ENCODE measurements around the gene SIRPA. TPM values are rescaled to one million over a fixed set of nuclear protein-coding genes. Genes with fewer than 3 reads are reported as not detected.

Gene SIRPA
- total and polyA plus RNA-seq, 2 experiments from 2014 or later, result 93.3 to 101 TPM

DNA sequence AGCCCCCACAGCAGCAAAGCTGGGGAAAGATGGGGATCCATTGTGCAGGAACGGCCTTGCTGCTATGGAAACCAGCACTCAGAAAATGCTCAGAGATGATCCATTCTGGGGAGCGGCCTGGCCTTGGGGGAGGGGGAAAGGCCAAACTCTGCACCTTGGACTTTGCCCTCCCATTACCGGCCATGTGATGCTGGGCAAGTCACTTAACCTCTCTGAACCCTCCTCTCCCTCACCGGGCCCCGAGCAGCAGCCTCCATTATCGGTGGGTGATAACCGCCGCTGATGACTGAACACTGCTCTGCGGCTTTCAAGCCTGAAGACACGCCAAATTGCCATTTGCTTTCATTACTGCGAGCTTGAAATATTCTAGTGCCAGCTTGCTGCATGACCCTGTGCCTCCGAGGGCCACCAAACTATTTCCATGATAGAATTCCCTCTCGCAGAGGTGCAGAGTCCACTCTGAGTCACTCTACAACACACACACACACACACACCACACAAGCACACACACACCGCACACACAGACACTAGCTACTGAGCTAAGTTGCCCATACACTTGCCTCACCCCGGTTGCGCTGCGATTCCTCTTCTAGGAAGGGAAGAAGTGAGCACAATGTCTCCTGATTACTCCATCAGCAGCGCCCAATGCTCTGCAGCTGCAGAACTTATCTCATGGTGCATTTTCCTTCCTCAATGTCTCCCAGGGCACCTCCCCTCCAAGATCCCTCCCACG is 20.6 kb upstream of the SIRPA start:
- TF ChIP-seq EZH2phosphoT487 (IDR thresholded peaks at IDR 0.05; ENCODE audit: insufficient read depth, low read depth) (no peak), EZH2 (IDR thresholded peaks at IDR 0.05; ENCODE audit: insufficient read depth, poor library complexity, severe bottlenecking) (no peak)
- no peaks in the 10 kb centered on the region for H3K27me3 ChIP-seq (replicated peaks; ENCODE audit: insufficient read depth)
- H3K9me2 ChIP-seq (ENCODE audit: insufficient read depth), result no peaks in the 10 kb centered on the region
- H3K4me3 ChIP-seq, result no peak overlapping the region
- no peaks in the 10 kb centered on the region for H3K79me2 ChIP-seq (ENCODE audit: insufficient read depth)
- in situ Hi-C loops (cut with MboI), result no loop called here
- no peak overlapping the region for H2AFZ ChIP-seq
- no peak overlapping the region for H3K4me2 ChIP-seq (ENCODE audit: unreplicated experiment)
- no peak overlapping the region for H3K27ac ChIP-seq
- WGBS, 2 experiments (ENCODE audit: low coverage in 1 of 2, low lambda C conversion rate in 2 of 2, missing lambda C conversion rate in 2 of 2), result 85 to 88% methylated on average over 19 of the region's 19 CpGs
- no peak overlapping the region for H3K9ac ChIP-seq
- H4K20me1 ChIP-seq (ENCODE audit: insufficient read depth), result no peaks in the 10 kb centered on the region
- no peaks in the 10 kb centered on the region for H3K36me3 ChIP-seq (ENCODE audit: low read depth)
- no peaks in the 10 kb centered on the region for H3K4me1 ChIP-seq (ENCODE audit: insufficient read depth)
- DNase-seq, result no peak
- H3F3A ChIP-seq (ENCODE audit: insufficient read depth), result no peaks in the 10 kb centered on the region
- H3K9me3 ChIP-seq (ENCODE audit: low read depth), result no peaks in the 10 kb centered on the region

DNA sequence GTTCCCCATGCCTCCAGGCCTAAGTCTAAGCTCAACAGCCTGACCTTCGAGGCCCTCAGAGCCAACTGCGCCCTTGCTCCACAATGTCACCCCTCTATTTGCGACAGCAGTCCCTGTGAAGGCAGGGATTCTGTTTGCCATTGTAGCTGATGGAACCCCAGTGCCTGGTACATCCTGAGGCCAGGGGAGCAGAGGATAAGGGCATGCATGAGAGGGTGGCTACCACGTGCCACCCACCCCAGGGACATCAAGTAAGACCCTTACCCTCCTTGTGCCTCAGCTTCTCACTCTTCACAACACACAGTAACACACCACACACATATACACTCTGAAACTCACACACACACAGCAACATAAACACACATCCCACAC is 20.0 kb upstream of the SIRPA start:
- Histone ChIP-seq H3K36me3 (ENCODE audit: low read depth) (no peaks in the 10 kb centered on the region), H3K9ac (no peak overlapping the region), H2AFZ (no peak overlapping the region), H3K4me3 (no peak overlapping the region), H3K9me3 (ENCODE audit: low read depth) (no peaks in the 10 kb centered on the region), H3F3A (ENCODE audit: insufficient read depth) (0 out of 2 replicates have a peak, but pooled peaks cover 2% of the 10 kb centered on the region), H3K9me2 (ENCODE audit: insufficient read depth) (no peaks in the 10 kb centered on the region), H4K20me1 (ENCODE audit: insufficient read depth) (no peaks in the 10 kb centered on the region), H3K27me3 (replicated peaks; ENCODE audit: insufficient read depth) (no peaks in the 10 kb centered on the region), H3K79me2 (ENCODE audit: insufficient read depth) (no peaks in the 10 kb centered on the region), H3K4me2 (ENCODE audit: unreplicated experiment) (no peak overlapping the region), H3K4me1 (ENCODE audit: insufficient read depth) (peaks cover 5% of the 10 kb centered on the region), H3K27ac (no peak overlapping the region)
- in situ Hi-C loops (cut with MboI), result no loop called here
- DNase-seq, result no peak
- TF ChIP-seq EZH2 (IDR thresholded peaks at IDR 0.05; ENCODE audit: insufficient read depth, poor library complexity, severe bottlenecking), result no peak
- 82% methylated on average over 4 of the region's 4 CpGs for WGBS, 2 experiments (ENCODE audit: low coverage in 1 of 2, low lambda C conversion rate in 2 of 2, missing lambda C conversion rate in 2 of 2)

DNA sequence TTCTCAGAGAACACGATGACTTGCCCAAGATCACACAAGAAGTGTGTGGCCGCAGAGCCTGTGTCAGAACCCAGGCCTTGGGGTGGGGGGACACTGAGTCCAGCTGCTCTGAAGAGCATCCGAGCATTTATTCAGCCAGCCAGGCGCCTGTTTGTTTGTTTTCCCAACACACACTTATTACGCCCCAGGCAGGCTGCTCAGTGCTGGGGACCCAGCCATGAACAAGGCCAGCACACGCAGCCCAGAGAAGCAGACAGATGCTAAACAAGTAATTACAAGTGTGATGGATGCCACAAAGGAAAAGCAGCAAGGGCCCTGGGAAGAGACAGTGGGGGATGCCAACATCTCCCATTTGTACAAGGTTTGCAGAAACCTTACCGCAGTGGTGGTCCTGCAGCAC is 19.4 kb upstream of the SIRPA start:
- Histone ChIP-seq H3K9me2 (ENCODE audit: insufficient read depth) (no peaks in the 10 kb centered on the region), H3K79me2 (ENCODE audit: insufficient read depth) (no peaks in the 10 kb centered on the region), H3K27ac (no peak overlapping the region), H3K36me3 (ENCODE audit: low read depth) (no peaks in the 10 kb centered on the region), H3K4me2 (ENCODE audit: unreplicated experiment) (no peak overlapping the region), H3K9me3 (ENCODE audit: low read depth) (no peaks in the 10 kb centered on the region), H3K4me1 (ENCODE audit: insufficient read depth) (peaks cover 7% of the 10 kb centered on the region), H3F3A (ENCODE audit: insufficient read depth) (0 out of 2 replicates have a peak, but pooled peaks cover 6% of the 10 kb centered on the region), H3K9ac (no peak overlapping the region), H3K27me3 (replicated peaks; ENCODE audit: insufficient read depth) (no peaks in the 10 kb centered on the region), H3K4me3 (no peak overlapping the region), H4K20me1 (ENCODE audit: insufficient read depth) (no peaks in the 10 kb centered on the region), H2AFZ (no peak overlapping the region)
- TF ChIP-seq EZH2 (IDR thresholded peaks at IDR 0.05; ENCODE audit: insufficient read depth, poor library complexity, severe bottlenecking) (no peak), EZH2phosphoT487 (IDR thresholded peaks at IDR 0.05; ENCODE audit: insufficient read depth, low read depth) (no peak)
- DNase-seq, result no peak
- in situ Hi-C loops (cut with MboI), result no loop called here
- 69 to 77% methylated on average over 7 of the region's 7 CpGs for WGBS, 2 experiments (ENCODE audit: low coverage in 1 of 2, low lambda C conversion rate in 2 of 2, missing lambda C conversion rate in 2 of 2)

DNA sequence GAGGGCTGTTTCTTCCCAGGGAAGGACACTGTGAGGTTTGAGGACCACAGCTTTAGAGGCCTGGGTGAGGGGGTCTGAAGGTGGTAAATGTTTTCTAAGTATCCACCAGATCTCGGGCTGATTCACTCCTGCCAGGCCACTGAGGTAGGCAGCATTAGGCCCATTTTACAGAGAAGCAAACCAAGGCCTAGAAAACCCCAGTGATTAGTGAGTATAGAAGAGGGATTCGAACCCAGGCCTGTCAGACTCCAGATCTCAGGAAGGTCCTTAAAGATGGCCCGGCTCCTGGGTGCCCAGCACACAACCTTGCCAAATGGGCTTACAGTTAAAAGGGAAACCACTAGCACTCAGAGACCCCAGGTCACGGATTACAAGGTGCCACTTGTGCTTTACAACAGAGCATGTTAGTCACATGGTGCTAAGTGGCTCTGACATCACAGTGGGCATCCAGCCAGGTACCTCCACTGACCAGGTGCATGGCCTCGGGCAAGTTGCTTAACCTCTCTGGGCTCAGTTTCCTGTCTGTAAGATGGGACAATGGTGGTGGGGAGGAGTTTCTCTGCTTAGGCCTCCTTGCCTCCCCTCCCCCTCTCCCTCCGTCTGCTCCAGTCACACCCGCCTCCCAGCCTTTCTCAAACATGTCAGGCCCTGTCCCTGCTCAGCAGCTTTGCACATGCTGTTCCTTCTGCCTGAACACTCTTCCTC is 18.8 kb upstream of the SIRPA start:
- DNase-seq, result no peak
- Histone ChIP-seq H3K79me2 (ENCODE audit: insufficient read depth) (no peaks in the 10 kb centered on the region), H3F3A (ENCODE audit: insufficient read depth) (0 out of 2 replicates have a peak, but pooled peaks cover 6% of the 10 kb centered on the region), H3K27me3 (replicated peaks; ENCODE audit: insufficient read depth) (no peaks in the 10 kb centered on the region), H2AFZ (no peak overlapping the region), H3K9me2 (ENCODE audit: insufficient read depth) (no peaks in the 10 kb centered on the region), H3K4me3 (no peak overlapping the region), H4K20me1 (ENCODE audit: insufficient read depth) (no peaks in the 10 kb centered on the region), H3K9me3 (ENCODE audit: low read depth) (no peaks in the 10 kb centered on the region), H3K9ac (no peak overlapping the region), H3K36me3 (ENCODE audit: low read depth) (no peaks in the 10 kb centered on the region), H3K27ac (no peak overlapping the region), H3K4me2 (ENCODE audit: unreplicated experiment) (no peak overlapping the region), H3K4me1 (ENCODE audit: insufficient read depth) (peaks cover 7% of the 10 kb centered on the region)
- TF ChIP-seq EZH2phosphoT487 (IDR thresholded peaks at IDR 0.05; ENCODE audit: insufficient read depth, low read depth) (no peak), EZH2 (IDR thresholded peaks at IDR 0.05; ENCODE audit: insufficient read depth, poor library complexity, severe bottlenecking) (no peak)
- in situ Hi-C loops (cut with MboI), result no loop called here
- WGBS, 2 experiments (ENCODE audit: low coverage in 1 of 2, low lambda C conversion rate in 2 of 2, missing lambda C conversion rate in 2 of 2), result 52 to 60% methylated on average over 7 of the region's 7 CpGs

All from GM23248 (cell line).